DMS 273 (cell line): Measurements from ENCODE around the gene SAP30BP.
A peak's percentile ranks its signal among the peaks of the same experiment; 100 is the strongest.

Experiments used
- DNase-seq: peaks from one replicate; lab custom pipeline; 2025; ENCODE audit not compliant: unreplicated experiment; lab: John Stamatoyannopoulos, UW

Gene SAP30BP

GRCh38 chr17:75707079-75707571, 40.0 kb downstream of the SAP30BP start:
- no peak for DNase-seq

- DNase-seq, result no peak
Measured at GRCh38 chr17:75712446-75712845, 45.3 kb downstream of the SAP30BP start.

- DNase-seq, result no peak
Measured at GRCh38 chr17:75719732-75720131, 52.6 kb downstream of the SAP30BP start.

GRCh38 chr17:75720656-75721462, 53.7 kb downstream of the SAP30BP start, which contains the start of gene ITGB4:
Gene ITGB4, plus strand, starts transcription at chr17:75721459. Its CDS starts 3,245 bp downstream, at chr17:75724704.
- DNase-seq, result peak; percentile 59

- peak; percentile 59 for DNase-seq
Measured at GRCh38 chr17:75721463-75722011, 54.4 kb downstream of the SAP30BP start.

GRCh38 chr17:75722076-75722475, 54.9 kb downstream of the SAP30BP start:
- no peak for DNase-seq

- no peak for DNase-seq
Measured at GRCh38 chr17:75722542-75723095, 55.5 kb downstream of the SAP30BP start.

- DNase-seq, result no peak
Measured at GRCh38 chr17:75723171-75723930, 56.2 kb downstream of the SAP30BP start.

GRCh38 chr17:75724016-75725003, 57.2 kb downstream of the SAP30BP start:
- no peak for DNase-seq

GRCh38 chr17:75725504-75725903, 58.4 kb downstream of the SAP30BP start:
- no peak for DNase-seq

GRCh38 chr17:75727391-75727790, 60.3 kb downstream of the SAP30BP start:
- DNase-seq, result no peak

GRCh38 chr17:75729351-75729750, 62.2 kb downstream of the SAP30BP start:
- DNase-seq, result no peak

- no peak for DNase-seq
Measured at GRCh38 chr17:75730065-75730464, 62.9 kb downstream of the SAP30BP start.

- no peak for DNase-seq
Measured at GRCh38 chr17:75731086-75731715, 64.1 kb downstream of the SAP30BP start.

GRCh38 chr17:75731716-75732498, 64.8 kb downstream of the SAP30BP start:
- no peak for DNase-seq

GRCh38 chr17:75733471-75733870, 66.3 kb downstream of the SAP30BP start:
- no peak for DNase-seq

- DNase-seq, result no peak
Measured at GRCh38 chr17:75734674-75735294, 67.6 kb downstream of the SAP30BP start.

GRCh38 chr17:75736173-75736835, 69.2 kb downstream of the SAP30BP start:
- DNase-seq, result no peak
